ENCODE results near the gene REL.
"Not testable (repeated sequence)": the region's sequence is repeated elsewhere in the genome, so short reads cannot be mapped to it uniquely, and the experiment has no call there.

Gene REL

DNA sequence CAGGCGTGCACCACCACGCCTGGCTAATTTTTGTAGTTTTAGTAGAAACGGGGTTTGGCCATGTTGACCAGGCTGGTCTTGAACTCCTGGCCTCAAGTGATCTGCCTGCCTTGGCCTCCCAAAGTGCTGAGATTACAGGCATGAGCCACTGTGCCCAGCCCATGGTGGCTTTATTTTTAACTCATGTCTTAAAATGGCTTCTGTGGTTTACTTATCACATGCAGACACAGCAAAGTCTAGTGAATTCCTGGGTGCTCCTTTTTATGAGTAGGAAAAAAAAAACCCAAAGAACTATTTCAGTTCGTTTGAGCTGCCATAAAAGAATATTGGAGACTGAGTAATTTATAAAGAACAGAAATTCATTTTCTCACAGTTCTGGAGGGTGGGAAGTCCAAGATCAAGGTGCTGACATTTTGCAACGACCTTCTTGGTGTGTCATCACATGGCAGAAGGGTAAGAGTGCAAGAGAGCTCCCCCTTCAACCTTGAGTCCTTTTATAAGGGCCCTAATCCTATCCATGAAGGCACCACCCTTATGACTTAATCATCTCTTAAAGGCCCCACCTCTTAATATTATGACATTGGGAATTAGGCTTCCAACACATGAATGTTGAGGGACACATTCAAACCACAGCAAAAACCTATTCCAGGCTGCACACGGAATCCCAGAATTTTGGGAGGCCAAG, 12.6 kb upstream of the REL start:
- no peak for DNase-seq

DNA sequence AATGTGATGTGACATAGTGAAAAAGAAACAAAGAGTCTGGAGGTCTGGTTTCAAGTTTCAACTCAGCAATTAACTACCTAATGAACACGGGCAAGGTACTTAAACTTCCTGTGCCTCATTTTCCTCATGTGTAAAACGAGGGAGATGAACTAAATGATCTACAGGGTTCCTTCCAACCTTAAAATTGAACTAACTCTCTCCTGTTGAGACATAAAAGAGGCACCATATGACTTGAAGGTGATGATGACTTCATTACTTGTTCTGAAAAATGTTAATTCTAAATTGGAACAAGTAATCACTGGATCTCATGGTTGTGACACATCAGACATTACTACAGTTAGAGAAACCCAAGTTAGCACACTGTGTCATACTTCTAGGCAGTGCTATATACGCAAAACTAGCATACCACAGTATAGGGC, 8.9 kb upstream of the REL start:
- DNase-seq: no peak

DNA sequence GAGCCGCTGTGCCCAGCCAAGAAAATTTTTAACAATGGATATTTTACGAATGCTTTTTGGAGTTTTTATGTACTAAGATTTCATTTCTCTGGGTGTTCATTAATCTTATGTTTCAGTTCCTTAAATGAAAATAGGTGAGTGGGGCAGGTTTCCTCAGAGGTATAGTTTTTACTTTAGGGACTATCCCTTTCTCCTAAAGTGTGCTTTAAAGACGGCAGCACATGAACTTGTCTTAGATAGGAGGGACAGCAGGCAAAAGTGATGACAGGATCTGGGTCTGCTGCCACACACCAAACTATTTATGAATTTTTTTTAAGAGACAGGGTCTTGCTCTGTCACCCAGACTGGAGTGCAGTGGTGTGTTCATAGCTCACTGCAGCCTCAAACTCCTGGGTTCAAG, 8.0 kb upstream of the REL start:
- DNase-seq: no peak

DNA sequence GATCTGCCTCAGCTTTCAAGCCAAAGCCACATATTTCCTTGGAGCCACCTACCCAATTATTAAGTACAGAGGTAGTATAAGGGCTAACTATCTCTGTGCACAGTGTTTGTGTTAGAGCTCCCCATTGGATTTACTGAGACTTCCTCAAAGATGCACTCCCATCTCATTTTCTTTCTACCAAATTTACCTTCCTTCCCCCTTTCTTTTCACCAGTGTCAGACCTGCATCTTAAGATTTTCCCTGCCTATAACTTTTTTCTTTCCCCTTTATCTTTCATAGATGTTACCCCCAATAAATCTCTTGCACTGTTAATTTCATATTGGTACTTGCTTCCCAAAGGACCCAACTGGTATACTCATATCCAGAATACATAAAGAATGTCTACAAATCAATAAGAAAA, 5.9 kb upstream of the REL start:
- DNase-seq: no peak

DNA sequence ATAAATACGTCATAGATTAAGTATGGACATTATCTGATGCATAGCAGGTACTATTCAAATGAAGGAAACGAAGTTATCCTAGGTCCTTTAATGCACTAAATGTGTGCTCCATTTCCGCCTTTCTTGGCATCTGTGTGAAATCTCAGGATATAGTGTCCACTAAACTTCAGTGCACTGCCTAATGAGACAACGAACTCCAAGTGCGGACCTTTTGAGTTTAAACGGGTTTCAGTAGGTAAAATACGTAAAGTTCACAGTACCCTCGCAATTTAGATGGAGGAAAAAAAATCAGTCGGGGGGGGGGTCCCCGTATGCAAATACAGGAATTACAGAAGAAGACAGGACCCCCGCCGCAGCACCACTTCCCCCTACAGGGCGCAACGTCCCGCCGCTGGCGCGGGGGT, 729 bp upstream of the REL start:
- DNase-seq: peak in 1 of 2 experiments; percentile 32

DNA sequence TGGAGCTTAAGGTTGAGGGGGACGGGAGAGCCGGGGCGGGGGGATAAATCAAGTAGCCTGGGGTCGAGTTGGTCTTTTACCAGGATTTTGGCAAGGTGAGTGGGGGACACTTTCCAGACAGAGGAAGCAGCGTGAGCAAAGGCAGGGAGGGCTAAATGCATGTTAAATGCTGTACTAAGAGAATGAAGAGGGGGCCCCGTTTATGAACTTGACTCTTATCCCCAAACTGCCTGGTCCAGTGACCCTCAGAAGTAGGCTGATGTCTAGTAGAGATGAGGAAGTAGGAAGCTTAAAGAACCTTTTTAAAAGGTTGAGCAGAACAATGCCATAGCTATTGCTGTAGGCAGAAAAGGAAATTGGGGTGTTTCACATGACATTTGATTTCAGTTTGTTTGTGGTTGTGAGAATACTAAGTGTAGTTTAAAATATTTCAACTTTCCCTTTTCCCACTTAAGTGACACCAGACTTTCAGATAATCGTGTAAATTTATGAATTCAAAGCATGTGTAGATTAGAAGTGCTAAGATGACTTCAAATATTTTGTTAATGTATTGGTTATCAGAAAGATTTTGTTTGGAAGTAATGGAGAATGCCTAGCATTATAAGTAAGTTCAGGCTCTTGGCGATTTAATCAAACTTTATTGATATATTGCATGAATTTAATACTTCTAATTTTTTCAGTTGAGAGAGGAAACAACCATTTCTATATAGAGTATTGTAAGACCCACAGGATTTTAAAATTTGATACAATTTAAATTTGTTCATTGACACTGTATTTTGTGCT, 1.8 kb downstream of the REL start:
- DNase-seq: peak in 1 of 2 experiments; percentile 26

DNA sequence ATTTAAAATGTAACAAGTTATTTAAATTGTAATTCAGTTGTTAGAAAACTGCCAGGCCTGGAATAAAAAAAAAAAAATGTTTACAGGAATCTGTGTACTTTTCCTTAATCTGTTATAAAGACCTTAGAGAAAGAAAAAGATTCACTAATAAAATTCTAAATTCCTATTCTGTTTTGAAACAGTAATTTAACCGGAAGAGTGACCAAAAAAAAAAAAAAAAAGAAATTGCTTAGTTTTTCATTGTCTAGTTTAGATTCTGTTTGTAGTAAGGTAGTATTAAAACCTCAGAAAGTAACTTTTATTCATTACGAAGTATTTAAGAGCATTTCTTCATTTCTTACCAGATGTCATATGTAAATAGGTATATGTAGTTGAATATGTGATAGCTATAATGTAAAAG, 2.5 kb downstream of the REL start:
- DNase-seq: no peak

DNA sequence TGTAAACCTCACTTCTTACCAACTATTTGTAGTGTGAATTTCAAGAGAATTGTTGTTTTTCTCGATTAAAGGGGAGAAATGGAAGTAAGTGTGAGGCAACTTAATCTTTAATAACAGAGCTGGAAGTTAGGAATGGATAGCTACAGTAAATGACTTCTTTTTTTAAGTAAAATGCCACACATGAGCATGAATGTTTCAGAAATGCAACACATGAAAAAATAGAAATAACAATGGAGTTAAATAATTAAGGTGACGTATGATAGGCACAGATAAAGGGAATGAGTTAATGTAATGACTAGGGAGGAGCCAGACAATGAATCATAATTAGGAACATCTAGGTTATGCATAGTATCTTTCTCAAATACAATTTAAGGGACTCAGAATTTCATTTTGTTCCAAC, 3.4 kb downstream of the REL start:
- no peak for DNase-seq

DNA sequence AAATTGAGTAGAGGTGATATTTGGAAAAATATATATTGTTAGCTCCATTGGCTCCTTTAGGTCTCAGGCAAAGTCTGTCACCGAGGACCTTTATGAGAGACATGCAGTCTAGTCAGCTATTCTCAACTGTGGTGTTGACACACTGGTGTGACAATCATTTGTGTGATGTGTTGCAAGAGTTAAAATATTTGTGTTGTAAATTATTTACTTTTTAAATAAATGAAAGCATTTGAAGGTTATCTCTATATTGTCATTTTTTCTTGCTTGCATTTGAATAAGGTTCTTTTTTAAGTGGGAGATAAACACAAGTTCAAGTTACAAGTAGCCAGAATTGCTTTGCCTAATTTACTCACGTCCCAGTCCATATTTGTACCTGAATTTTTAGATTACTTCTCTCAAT, 4.3 kb downstream of the REL start:
- DNase-seq: no peak

DNA sequence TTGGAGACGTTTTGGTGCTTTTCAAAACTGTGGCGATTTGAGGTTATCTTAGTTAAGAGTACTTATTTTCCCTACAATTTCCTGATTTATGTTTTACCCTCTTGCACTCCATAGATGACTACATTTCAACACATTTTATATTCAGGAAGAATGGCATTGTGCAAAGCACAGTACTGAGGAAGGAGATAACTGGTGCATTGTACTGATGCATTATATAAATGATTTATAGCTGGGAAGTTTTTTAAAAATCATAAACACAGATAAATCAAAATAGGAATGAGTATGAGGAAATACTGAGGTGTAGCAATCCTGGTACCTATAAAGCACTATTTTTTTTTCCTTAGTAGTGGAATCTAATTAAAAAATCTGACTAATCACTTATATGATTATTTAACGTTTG, 5.6 kb downstream of the REL start:
- DNase-seq: no peak

DNA sequence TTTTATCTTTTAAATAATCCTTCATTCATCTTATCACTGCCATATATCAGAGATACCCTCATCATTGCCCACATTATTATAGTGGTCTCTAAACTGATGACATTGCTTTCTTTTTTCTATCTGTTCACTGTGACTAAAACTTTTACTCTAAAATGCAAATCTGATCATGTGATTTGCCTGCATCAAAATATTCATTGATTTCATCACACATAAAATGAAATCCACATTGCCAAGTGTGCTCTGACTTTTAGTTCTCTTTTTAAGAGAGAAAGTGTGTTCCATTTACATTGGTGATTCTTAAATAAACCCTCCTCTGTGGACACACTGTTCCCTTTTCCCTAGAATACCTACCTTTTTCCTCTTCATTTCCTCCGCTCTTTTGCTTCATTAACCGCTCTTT, 7.5 kb downstream of the REL start:
- DNase-seq: no peak

DNA sequence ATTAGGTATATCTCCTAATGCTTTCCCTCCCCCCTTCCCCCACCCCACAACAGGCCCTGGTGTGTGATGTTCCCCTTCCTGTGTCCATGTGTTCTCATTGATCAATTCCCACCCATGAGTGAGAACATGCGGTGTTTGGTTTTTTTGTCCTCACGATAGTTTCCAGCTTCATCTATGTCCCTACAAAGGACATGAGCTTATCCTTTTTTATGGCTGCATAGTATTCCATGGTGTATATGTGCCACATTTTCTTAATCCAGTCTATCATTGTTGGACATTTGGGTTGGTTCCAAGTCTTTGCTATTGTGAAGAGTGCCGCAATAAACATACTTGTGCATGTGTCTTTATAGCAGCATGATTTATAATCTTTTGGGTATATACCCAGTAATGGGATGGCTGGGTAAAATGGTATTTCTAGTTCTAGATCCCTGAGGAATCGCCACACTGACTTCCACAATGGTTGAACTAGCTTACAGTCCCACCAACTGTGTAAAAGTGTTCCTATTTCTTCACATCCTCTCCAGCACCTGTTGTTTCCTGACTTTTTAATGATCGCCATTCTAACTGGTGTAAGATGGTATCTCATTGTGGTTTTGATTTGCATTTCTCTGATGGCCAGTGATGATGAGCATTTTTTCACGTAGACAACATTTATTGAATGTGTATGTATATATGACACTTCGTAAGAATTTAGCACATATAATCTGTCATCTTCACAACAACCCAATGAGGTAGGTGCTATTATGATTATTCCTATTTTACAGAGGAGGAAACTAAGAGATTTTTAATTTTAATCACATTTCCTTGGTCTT, 8.4 kb downstream of the REL start:
- DNase-seq: not testable (repeated sequence)

DNA sequence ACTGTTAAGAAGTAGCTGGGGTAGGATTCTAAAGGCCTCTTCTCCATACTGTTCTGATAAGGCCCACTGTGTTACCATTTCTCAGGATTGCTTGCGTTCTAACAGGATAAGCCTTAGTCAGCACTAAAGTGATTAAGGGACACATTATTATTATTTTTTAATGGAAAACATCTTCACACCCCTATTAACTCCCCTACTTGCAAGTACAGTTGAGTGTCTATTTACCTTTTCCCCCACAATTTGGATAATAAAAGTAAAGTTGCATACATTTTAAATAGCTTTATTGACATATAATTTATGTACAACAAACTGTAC, 9.0 kb downstream of the REL start:
- no peak for DNase-seq

DNA sequence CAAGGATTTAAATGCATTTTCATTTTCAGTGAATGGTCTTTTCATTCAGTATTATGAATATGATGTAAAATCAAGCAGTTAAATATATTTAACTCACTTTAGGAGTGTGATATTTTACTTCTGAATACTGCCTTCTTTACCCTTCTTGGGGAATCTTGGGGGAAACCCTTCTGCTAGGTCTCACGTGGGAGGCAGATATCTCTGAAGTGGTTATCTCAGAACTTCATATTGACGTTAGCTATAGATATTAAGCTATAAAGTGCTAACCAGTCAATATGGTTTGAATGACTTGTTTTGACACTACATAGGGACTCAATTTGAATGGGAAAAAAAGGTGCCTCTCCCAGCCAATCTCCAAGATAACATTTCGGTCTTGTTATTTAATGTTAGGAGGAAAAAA, 9.8 kb downstream of the REL start:
- DNase-seq: no peak

DNA sequence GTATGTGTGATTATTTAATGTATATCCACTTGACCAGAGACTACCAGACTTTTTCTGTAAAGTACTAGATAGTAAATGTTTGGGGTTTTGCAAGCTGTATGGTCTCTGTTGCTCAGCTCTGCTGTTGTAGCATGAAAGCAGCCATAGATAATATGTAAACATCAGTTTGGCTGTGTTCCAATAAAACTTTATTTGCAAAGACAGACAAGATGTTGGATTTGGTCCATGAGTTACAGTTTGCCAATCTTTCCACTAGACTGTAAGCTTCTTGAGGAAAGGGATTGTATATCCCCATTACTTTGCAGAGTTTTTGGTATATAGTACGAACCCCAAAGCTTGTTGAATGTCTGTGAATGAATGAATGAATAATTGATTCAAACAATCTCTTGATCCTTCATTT, 17.2 kb downstream of the REL start:
- DNase-seq: no peak

DNA sequence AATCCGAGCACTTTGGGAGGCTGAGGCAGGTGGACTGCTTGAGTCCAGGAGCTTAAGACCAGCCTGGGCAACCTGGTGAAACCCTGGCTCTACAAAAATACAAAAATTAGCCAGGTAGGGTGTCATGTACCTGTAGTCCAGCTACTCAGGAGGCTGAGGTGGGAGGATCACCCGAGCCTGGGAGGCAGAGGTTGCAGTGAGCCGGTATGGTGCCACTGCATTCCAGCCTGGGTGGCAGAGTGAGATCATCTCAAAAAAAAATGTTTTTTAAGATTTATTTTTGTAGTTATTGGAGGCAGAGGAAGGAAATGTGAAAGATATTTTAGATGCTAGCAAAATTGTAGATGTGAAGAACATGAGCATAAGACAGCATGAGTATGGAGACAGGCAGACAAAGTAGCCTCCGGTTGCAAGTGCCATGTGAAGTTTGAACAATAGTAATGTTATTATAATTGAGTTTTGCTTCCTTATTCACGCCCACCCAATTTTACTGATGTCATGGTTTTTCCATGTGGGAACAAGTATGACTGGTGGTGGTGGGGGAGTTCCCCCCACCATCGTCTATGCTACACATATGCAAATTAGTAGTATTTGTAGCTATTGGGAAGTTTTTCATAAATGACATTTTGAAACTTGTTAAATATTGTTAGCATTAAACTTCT, 18.0 kb downstream of the REL start:
- DNase-seq: no peak

DNA sequence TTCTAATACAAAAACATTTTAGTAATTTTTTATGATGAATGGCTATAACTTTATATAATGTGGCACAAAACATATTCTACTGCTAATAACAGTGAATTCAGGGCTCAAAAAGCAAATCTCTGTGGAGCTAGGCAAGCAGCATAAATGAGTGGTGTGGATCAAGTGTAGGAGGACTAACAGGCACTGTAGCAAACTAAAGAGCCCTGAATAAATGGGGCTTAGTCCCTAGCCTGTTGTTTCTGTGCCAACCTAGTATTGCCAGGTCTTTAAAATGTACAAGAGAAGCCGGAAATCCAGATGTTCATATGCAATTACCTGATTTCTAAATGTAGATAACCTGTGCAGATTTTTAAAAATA, 18.5 kb downstream of the REL start:
- no peak for DNase-seq

DNA sequence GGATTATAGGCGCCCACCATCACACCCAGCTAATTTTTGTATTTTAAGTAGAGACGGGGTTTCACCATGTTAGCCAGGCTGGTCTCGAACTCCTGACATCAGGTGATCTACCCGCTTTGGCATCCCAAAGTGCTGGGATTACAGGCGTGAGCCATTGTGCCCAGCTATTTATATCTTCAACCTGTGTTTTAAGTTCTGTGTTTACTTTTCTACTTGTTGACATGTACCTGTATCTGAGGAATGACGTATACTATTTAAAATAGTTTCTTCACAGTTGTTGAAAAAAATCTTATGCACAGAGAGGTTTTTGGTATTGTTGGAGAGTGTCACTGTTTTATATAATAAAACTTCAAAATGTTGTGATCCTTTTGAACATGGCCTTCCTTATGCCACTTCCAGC, 19.9 kb downstream of the REL start:
- DNase-seq: not testable (repeated sequence)

DNA sequence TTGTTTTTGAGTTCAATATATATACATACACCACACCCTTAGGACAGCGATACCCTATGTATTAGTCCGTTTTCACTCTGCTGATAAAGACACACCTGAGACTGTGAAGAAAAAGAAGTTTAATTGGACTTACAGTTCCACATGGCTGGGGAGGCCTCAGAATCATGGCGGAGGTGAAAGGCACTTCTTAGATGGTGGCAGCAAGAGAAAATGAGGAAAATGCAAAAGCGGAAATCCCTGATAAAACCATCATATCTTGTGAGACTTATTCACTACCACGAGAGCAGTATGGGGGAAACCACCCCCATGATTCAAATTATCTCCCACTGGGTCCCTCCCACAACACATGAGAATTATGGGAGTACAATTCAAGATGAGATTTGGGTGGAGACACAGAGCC, 24.5 kb downstream of the REL start:
- not testable (repeated sequence) for DNase-seq

DNA sequence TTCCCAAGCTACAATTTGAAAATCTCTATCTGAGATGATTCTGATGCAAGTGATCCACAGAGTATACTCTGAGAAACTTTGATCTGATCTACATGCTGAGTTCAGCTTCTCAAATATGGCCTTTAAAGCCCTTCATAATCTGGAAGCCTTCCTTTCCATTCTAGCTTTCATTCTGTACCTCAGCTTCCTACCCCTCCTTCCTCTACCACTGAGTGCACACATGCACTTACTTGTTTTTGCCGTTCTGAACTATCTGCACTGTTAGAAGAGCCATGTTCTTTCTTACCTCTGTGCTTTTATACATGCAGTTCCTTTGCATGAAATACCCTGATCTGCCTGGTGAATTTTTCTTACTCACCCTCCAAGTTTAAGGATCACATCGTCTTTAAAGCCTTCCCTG, 25.0 kb downstream of the REL start:
- no peak for DNase-seq

DNA sequence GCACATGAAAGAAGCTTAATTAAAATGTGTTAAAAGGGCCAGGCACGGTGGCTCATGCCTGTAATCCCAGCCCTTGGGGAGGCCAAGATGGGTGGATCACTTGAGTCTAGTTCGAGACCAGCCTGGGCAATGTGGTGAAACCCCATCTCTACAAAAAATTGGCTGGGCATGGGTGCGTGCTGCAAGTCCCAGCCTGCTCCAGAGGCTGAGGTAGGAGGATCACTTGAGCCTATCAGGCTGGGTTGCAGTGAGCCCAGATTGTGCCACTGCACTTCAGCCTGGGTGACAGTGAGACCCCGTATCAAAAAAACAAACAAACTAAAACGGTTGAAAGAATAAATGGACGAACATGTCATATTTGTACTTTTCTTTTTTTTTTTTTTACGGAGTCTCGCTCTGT, 26.0 kb downstream of the REL start:
- DNase-seq: no peak

DNA sequence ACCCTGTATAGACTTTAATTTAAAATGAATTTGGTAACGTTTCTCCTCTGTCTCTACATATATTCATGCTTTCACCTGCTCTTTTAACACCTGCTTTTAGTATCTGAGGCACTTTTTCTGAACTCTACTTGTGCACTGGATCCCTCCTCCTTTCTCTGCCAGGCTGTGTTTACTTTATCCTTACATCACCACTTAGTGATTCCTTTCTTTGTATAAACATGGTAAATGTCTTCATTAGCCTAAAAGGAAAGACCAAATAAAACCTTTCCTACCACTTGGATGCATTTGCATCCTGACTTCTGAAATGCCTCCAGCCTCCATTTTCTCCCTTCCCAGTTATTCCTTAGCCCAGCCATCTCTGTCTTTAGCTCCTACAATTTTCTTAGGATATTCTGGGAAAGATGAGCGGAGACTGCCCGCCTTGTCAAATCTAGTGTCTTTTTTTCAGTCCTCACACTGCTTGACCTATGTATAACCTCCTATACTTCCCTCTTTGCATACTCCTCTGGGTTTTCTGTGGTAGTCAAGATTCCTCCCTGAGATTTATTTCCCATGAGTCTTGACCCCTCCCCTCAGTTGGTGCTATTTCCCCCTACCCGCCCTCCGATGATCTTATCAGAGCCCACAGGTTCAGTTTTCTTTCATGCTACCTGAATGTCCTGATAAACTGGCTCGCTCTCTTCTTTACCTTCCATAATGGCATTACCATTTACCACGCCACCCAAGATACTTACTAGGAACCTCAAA, 44.8 kb downstream of the REL start:
- DNase-seq: no peak

All from SW 1271 (cell line).